ENCODE measurements around the gene GTPBP1.

The GTPBP1 gene

DNA sequence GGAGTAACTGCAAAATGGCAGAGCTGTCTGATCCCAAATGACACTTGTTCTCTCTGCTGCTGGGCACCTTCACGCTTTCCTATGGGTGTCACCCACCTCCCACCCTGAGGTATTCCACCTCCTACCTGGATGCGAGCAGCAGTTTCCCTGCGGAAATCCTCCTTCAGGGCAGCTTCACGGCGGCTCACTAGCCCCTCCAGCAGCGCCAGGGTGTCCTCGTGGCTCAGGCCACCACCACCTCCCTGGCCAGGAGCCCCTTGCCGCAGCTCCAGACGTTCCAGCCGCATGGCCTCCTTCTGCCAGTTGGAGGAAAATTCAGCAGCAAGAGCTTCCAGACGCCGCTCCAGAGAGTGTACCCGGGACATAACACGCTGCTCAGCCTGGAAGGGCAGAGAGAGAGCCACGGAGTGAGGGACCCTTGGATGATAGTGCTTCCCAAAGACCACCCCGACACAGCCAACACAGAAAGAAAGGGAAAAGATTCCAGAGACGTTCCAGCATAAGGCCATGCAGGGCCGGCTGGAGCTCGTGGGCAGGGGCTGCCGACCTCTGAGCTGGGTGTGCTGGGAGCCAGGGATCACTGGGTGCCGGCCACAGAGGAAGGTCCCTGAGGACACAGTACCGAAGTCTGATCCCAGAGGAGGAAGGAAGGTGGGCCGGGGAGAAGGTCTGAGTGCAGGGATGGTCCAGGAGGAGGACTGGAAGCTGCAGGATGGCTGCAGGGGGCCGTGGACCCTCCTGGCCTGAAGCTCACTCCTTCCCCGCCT is 36.6 kb downstream of the GTPBP1 start:
- FAIRE-seq: no peak

DNA sequence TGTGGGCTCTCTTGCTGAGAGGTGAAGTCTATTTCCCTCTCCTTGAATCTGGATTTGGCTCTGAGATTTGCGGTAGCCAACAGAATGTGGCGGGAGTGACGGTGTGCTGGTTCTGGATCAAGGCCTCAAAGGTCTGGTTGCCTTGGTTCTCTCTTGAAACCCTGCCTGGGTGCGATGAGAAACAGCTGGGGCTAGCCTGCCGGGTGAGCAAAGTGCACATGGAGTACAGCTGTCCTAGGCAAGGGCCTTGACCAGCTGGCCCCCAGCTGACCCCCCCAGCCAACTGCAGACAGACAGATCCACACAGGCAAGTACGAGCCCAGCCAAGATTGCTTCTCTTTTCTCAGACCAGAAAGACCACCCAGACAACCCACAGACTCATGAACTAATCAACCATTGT is 39.2 kb downstream of the GTPBP1 start:
- FAIRE-seq: no peak

DNA sequence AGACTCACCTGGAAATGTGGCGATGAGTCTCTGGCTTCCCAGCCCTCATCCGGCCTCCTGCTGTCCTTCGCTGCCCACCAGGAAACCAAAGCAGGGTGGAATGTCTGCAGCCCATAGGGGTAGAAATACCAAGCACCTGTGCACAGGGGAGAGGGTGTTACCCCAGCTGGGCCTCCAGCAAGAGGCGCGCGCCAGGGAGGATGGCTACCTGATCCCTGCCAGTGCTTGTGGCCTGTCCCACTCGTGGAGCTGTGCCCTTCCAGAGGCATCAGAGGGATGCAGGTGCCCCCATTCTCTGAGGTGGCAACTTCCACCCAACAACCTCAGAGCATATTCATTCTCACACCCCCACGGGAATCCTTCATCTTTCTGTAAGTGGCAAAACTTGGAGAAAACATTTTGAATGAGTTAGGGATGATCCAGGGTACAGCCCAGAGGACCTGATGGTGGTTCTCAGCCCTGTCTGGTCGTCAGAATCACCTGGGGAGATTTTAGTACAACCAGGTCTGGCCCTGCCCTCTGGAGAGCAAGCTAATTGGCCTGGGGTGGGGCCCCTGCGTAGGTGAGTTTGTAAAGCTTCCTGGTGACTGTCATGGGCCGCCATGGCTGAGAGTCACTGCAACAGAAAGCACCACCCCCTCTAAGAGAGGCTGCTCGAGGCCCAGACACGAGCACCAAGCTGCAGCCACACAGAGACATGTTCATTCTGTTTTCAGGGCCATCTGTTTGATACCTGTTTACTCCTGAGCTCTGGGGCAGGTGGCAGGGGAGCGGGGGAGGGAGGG is 40.1 kb downstream of the GTPBP1 start:
- FAIRE-seq: no peak

DNA sequence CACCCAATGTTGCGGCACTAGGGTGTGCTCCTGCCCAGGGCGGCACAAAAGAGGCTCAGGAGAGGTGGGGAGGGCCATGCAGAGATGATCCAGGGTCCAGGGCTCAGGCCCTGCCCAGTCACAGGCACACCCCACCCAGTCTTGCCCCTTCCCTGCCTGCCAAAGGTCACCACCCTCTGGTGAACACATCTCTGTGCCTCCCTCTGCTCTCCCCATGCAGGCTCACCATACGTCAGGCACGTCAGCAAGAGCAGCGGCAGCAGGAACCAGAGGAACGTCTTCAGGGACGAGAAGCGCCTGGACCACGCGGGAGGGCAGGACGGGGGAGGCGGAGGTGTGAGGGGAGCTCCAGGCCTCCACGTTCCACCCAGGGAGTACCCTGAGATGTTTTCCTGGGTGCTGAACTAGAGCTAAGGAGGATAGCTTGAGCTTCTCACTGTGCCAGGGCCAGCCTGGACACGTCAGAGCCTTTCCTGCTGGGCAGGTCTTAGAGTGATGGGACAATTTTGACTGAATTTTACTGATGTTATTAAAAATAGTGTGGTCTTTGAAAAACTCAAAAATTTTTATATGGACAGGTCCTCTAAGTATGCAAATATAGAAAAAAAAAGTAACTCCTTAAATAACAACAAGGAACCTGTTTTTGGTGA is 42.9 kb downstream of the GTPBP1 start:
- FAIRE-seq: no peak

DNA sequence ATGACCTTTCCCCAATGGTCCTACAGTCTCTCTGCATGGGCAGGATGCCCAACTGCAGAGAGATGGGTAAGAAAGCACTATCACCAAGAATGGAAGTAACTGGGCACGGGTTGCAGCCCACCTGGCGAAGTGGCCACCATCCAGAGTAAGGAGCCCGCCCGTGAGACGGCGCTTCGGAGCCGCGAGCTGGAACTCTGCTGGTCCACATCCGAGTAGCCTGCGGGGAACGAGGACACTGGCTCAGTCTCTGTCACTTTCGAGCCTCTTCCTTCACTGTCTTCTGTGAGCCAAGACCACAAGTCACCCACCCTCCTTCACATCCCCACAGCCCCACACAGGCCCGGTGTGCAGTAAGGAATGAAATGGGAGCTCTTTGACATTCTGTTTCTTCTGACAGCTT is 44.4 kb downstream of the GTPBP1 start:
- FAIRE-seq: no peak

DNA sequence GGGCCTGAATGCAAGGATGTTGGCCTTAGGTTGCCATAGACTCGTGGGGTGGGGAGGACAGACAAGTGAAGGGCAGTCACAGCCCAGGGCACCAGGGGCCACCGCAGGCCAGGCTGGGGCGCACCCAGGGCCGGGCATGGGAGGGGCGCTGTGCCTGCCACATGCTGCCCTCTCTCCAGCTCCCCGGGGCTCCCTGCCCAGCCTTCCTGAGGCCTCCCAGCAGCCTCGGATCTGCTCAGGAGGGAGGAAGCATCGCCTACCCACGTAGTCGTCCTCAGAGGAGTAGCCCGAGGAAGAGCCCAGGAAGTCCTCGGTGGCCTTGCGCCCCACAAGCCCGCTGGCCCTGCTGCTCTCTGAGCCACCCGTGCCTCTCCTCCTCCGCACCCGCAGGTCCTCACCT is 44.9 kb downstream of the GTPBP1 start:
- FAIRE-seq: no peak

DNA sequence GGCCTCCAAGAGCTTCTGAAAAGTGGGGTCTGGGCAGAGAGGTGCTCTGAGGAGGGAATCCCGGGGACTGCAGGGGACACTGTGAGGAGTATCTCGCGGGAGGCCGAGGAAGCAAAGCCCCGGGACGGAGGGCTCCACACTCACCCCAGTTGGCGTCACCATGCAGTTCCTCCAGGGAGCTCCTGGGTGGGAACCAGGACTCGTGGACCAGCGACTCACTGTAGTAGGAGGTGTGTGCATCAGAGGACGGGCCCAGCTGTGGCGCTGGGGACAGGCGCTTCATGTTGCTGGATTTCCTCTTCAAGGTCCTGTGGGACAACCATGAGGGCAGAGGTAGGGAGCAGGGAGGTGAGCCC is 45.3 kb downstream of the GTPBP1 start:
- FAIRE-seq: no peak

DNA sequence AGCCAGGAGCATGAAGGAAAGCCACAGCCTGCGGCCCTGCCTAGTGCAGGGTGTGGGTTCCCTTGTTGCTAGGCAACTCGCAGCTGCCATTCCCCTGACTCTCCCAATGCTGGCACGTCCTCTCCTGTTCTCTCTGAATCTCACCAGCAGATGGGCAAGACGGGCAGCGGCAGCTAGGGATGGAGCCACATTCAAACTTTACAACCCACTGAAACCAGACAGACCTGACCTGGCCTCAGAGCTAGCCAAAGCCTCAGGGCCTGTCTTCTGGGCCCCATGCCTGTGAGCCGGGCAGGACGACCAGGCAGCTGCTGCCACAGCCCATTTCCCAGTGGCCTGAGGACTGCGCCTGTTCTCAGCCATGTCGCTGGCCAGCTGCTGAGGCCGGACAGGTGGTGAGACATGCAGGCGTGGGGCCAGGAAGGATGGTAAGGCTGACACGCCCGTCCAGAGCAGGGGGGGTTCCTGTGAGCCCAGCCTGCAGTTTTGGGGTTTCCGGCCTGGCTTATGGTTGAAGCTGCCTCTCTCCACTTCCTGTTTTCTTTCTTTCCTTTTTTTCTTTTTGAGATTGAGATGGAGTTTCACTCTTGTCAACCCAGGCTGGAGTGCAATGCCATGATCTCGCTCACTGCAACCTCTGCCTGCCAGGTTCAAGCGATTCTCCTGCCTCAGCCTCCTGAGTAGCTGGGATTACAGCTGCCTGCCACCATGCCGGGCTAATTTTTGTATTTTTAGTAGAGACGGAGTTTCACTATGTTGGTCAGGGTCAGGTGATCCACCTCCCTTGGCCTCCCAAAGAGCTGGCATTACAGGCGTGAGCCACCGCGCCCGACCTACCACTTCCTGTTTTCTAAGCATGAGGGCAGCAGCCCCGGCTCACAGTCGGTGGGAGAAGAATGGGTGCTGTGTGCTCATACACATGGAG is 45.9 kb downstream of the GTPBP1 start:
- FAIRE-seq: no peak

DNA sequence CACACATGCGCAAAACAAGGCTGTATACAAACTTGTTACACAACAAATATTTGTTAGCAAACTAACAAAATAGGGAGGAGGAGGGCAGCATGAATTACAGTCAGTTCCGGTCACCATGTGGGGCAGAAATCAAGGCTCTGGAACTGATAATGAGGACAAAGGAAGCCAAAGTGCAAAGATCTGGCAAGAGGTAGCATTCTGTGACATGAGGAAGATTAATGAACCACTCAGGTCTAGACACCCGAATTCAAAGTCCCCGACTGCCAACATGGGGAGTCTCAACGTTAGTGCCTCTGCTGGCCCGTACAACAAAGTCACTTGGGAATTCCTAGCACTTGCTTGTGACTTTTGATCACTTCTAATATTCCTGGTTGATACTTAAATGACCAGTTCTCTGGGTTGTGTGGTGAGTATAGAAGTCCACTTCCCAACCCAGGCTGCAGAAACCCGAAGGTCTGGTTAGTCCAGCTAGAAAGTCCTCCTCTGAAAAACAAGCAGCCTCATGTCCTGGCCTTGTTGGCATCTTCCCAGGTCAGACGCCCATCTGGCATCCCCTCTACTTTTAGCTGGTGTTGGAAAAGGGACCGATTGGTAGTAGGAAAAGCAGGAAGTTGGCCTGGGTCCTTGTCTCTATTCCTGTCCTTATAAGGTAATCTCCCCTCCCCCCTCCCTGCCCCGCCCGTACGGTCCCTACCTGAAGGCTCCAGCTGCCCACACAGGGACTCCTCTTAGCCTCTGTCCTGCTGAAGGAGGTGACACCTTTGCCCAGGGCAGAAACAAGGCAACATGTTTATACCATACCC is 48.4 kb downstream of the GTPBP1 start:
- FAIRE-seq: no peak

DNA sequence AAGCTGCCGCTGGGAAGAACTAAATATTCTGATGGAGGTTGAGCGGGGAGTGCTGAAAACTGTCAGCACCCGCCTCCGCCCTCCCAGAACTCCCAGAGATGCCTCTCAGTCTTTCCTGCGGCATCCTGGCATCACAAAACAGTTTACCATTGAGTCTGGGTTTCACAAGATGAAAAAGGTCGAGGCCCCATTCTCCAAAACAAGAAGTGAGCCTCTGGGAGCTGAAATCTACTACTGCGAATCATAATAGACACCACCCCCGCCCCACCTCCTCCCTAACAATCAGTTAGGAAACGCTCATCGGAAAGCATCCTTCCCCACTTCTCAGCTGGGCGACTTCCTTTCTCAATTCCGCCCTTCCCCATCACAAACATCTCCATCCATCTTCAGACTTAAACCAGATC is 49.0 kb downstream of the GTPBP1 start:
- no peak for FAIRE-seq

DNA sequence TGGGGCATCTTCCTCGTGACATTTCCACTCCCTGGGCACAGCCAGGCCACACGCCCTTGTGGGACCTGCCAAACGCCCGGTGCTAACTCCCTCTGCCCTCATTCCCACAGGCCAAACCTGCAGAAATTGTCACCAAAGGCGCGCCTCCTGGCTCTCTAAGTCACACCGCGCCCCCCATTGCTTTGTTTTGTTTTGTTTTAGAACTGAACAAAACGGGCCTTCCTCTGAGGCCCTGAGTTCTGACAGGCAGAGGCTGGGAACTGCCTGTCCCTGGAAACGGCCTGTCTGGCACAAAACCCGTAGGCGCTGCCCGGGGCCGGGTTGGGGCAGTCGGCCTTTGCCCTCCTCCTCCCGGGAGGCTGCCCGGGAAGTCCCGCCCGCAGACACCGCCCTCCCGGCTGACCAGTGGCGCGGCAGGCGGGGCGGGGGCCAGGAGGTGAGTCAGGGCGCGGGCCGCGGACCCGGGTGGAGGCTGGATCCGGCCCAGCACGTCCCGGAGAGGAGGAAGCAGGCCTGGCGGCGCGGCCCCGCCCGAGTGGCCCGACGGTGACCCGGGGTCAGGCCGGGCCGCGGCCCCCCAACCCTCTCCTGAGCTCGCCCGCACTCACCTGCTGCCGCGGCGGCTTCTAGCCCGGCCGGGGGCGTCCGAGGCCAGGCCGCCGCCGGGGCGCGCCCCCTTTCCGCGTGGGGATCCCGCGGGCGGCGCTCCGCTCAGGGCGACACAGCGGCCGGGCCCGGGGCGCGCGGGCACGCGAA is 49.6 kb downstream of the GTPBP1 start:
- no peak for FAIRE-seq

DNA sequence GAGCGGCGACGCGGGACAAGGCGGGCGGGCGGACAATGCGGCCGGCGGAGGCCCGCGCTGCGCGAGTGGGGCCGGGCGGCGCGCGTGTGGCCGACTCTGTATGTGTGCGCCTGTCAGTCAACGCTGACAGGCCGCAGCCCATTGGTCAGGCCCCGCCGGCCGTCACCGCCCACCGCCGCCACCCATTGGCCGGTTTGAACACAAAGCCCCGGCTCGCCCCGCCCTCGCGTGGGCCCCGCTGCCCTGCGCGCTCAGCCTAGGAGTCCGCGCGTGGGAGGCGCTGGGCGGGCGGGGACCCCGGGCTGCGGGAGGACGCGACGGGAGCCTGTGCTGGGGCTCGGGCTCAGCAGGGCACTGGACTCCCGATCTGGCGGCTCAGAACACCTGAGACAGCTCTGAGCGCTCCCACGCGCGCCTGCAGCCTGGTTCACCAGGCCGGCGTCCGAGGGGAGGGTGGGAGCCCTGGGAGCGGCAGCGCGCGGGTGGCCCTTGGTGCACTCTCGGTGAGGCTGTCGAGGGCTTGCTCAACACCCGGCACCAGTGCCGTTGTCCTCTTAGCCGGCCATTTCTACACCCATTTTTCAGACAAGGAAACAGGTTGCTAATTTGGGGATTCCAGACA is 50.3 kb downstream of the GTPBP1 start, which contains the start of gene SUN2:
Gene SUN2, minus strand, starts transcription at position 88 of the 622 bp plus-strand sequence. CDS start 3,370 bp downstream, outside the sequence.
- FAIRE-seq: no peak

DNA sequence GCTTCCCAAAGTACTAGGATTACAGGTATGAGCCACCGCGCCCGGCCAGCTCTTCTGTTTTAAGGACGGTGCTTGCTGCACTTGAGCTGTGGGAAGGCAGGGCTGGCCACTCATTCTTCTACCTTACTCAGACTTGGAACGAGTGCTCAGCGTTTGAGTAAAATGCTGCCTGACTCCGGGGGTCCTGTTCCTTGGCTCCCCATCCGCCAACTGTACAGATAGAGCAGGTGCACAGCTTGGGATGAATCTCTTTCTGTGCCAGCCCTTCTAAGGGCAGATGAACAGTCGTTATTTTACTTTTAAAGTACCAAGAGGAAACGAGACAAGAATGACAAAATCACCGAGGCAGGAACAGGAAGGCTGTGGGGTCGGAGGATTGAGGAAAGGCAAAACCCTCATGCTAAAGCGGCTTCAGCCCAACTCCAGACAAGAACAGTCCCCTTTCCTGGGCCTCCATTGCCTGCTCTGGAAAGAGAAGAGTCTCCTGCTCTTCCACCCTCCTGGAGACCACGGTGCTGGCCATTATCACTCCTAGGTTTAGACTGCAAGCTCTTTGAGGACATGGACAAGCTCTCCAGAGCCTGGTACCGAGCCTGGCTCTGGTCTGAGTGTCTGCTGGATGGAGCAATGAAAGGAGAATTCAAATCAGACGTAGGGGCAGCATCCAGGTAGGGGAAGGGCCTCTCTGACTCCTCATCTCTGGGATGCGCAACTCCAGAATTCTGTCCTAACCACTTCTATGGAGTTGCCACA is 51.1 kb downstream of the GTPBP1 start:
- no peak for FAIRE-seq

DNA sequence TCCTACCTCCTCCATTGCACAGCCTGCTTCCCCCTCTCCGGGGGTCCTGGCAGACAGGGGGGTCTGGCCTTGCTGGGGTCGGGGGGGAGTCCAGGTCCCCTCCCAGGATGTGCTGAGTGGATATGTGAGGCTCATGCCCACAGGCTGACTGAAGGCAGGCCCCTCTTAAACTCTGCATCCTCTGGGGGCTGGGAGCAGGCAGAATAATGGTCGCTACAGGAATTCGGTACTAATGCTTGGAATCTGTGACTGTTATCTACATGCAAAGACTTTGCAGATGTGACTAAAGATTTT is 51.7 kb downstream of the GTPBP1 start:
- no peak for FAIRE-seq

DNA sequence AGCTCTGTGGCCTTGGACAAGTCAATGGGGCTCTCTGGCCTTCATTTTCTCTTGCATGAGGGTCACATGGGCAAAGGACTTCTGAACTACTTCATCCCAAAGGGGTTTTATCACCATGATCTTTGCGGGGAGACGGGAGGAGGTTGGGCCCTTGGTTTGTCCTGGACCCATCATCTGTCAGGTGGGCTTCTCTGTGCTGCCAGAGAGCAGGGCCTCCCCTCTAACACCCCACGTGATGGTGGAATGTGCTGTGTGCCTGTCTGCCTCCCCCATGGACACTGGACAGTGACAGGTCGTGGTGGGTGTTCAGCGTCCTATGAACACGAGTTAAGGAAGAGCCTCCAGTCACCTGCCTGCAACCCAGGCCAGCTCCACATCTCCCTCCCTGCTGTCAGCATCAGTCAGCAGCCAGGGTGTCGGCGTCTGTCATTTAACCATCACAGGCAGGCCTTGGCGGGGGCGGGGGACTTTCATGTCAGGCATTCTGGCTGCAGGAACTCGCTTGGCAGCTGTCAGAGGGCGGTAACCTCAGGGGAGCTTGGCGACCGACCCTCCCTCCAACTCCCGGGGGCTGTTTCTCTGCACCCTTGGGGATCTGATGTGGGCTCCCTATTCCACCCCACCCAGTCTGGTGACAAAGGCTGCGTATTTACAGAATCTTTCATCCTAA is 52.7 kb downstream of the GTPBP1 start:
- no peak for FAIRE-seq

DNA sequence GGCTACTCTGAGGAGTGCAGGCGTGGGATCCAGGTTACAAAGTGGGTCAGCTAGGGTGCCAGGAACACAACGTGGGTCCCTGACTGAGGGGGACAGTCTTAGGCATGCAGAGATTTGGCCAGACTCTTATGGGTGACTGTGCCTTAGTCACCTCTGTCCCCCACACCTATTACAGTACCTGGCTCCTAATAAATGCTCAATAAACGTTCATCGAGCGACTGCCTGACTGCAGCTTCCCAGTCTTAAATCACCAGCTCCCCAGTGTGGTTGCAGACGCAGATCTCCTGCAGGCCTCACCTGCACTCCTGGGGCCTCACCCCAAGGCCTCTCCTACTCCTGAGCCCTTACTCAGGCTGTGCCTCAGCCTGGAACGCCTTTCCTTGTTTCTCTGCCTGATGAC is 53.3 kb downstream of the GTPBP1 start:
- no peak for FAIRE-seq

DNA sequence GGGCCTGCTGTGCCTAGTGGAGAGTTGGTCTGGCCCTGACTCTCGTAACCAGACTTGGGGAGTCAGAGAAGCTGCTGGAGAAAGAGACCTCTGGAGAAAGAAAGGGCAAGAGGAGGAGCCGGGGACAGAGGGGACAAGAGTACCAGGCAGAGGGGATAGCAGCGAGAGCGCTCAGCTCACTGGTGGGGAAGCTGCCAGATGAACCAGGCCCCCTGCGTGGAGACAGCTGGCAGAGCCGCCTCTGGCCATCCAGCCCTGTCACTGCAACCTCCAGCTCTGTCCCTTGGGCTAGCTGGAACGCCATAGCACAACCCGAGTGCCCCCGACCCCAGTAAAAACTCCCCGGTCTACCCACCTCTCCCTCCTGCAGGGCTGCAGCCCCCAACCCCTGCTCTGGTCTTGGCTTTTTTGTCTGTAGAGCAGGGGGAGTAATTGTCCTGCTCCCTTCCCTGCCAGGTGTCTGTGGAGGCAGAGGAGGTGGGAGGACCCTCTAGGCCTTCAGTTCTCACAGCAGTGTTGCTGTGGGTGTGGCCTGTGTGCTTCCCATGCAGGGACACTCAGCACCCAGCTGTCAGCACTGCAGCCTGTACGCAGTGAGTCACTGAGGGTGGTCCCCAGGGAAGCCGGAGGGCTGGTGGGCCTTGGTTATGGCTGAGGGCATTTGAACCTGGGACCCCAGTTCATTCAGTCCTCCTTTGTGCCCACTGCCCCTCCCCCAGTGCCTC is 54.9 kb downstream of the GTPBP1 start:
- FAIRE-seq: no peak
